Omental fat pad (tissue), 4 donors: Measurements from ENCODE around the gene PTH1R. TPM values are rescaled to one million over a fixed set of nuclear protein-coding genes. Genes with fewer than 3 reads are reported as not detected.

ENCODE experiments used
- ATAC-seq: fragments of 150-250 bp; one replicate; pipeline ENCODE4 v1.9.1; 2016; ENCODE audit warnings: mild to moderate bottlenecking, moderate library complexity; ENCODE audit not compliant: low FRiP score
- DNase-seq: peaks from one replicate; pipeline ENCODE4 v3.0.0-alpha.2; 2019; ENCODE audit warnings: low spot score
- total RNA-seq, 4 donors: library from RNA; depleted of rRNA; stranded (reverse); fragments of >200 nt; gene quantifications; one replicate each; pipeline ENCODE4 v1.1.0, GENCODE V29; 2016
- TF ChIP-seq, protein P1 (sequence below), 3 donors: fragments of 450-650 bp; IDR thresholded peaks; one replicate each; pipeline ENCODE4 v1.5.1; 2016 to 2017; ENCODE audit warnings: antibody characterized with exemption in 3 of 3, mild to moderate bottlenecking in 3 of 3, moderate library complexity in 2 of 3

The PTH1R gene
- total RNA-seq, 4 donors from 2014 or later, result 16.1 to 32.3 (median 17.9) TPM

DNA sequence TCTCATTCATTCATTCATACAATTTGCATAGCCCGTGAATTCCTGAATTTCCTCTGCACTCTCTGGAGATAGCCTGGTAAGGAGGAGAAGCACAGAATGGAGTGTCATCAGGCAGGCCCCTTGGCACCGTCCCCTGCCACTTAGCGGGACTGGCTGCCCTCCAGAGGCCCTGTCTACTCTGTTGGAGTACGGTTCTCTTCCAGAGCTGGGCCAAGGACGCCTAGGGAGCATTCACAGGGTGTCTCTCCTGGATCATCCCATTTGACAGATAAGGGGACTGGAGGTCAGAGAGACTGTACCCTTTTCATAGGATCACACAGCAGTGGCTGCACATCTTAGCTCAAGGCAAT lies 48.0 kb downstream of the PTH1R start:
- no peak for ATAC-seq
- no peak for DNase-seq
- TF ChIP-seq, protein P1, sequence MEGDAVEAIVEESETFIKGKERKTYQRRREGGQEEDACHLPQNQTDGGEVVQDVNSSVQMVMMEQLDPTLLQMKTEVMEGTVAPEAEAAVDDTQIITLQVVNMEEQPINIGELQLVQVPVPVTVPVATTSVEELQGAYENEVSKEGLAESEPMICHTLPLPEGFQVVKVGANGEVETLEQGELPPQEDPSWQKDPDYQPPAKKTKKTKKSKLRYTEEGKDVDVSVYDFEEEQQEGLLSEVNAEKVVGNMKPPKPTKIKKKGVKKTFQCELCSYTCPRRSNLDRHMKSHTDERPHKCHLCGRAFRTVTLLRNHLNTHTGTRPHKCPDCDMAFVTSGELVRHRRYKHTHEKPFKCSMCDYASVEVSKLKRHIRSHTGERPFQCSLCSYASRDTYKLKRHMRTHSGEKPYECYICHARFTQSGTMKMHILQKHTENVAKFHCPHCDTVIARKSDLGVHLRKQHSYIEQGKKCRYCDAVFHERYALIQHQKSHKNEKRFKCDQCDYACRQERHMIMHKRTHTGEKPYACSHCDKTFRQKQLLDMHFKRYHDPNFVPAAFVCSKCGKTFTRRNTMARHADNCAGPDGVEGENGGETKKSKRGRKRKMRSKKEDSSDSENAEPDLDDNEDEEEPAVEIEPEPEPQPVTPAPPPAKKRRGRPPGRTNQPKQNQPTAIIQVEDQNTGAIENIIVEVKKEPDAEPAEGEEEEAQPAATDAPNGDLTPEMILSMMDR (IDR thresholded peaks at IDR 0.05), result no peak

DNA sequence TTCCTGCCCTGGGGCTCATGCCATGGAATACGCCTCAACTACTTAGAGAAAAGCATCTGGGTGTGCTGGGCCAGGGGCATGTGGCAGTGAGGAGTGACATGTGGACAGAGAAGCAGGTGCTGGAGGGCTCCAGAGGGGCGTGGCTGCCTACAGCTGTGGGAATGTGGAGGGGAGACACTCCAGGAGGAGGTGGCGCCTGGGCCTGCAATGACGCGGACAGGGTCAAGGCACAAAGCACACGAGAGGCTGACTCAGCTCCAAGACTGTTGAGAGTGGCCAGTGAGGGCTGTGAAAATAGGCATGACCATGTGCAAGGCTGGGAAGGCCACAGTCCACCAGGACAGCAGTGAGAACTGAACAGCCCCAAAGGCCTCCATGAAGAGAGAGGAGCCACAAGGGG lies 48.5 kb downstream of the PTH1R start:
- DNase-seq (no peak), ATAC-seq (no peak)
- TF ChIP-seq, protein P1 (IDR thresholded peaks at IDR 0.05), result no peak

DNA sequence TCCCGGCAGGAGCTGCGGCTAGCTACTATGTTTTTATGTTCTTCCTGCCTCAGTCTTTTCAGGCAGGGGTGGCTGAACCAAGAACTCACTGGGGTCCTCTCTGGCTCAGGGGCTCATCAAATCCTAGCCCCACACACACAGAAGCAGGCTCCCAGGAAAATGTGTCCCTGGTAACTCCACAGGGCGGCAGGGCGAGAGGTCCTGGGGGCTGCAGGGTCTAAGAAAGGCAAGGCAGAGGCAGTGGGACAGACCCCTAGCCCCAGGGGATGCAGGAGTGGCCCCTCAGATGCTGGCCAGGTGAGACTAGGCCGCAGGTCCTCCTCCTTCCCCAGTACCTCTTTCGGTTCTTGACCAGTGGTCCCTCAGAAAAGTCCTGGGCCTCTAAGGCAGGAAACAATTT lies 48.9 kb downstream of the PTH1R start:
- DNase-seq, result no peak
- TF ChIP-seq, protein P1 (IDR thresholded peaks at IDR 0.05), result no peak
- no peak for ATAC-seq

DNA sequence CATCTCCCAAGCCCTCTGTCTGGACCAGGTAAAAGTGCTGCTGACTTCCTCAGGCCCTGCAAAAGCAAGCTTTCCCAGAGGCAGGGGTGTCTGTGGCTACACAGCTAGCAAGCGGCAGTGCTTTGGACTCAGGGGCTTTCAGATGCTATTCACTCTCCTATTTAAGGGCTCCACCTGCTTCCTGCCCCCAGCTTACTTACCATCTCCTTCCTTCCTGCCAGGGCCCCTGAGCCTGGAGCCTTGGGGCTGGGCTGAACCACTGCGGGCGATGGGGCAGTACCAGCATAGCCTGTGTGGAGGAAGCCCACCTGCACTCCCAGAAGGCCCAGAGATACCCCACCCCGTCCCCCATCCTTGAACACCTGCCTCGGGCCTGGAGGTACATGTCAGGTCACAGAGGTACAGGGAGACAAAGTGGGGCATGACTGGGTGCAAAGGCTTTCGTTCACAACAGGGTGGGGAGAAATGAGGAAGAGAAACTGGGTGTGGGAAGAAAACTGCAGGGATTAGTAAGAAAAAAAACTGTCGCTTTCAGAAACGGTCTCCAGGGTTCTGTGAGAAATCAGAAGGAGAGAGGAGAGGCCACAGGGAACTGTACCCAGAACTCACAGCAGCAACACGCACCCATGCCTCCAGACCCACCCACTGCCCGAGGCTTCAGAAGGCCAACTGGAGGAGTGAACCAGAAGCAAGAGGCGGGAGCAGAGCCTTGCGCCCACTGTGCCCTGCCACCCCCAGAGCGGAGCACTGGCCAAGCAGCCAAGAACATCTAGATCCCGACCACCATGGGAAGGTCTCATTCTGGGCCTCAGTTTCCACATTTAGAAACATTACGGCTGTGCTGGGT lies 49.6 kb downstream of the PTH1R start:
- ATAC-seq (no peak), DNase-seq (no peak)
- TF ChIP-seq, protein P1 (IDR thresholded peaks at IDR 0.05), result no peak

DNA sequence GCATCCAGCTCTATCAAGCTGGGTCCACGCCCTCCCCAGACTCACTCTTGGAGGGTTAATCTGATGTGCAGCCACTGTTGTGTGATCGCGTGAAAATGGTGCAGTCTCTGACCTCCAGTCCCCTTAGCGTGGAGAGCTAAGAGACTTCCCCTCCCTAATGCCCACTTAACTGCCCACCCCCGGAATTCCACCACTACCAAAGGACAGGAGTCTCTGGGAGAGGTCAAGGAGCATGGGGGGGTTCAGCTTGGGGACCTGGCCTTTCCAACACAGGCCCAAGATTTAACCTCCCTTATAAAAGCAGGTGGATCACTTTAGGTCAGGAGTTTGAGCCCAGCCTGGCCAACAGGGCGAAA lies 50.2 kb downstream of the PTH1R start:
- TF ChIP-seq, protein P1 (IDR thresholded peaks at IDR 0.05), result no peak
- ATAC-seq, result no peak
- no peak for DNase-seq

DNA sequence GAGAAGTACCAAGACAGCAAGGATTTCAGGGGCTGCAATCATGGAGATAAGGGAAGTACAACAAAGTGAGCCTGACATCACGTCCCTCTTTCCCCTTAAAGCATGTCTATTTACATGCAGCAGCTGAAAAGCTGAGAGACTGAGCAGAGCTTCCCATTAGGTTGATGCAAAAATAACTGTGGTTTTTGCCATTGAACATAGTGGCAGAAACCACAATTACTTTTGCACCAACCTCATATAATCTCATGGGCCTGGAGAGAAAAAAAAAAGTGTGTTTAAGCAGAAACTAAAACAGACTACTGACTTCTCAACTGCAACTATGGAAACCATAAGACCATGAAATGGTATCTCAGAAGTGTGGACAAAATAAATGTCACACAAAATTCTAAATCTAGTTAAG lies 50.8 kb downstream of the PTH1R start:
- DNase-seq, result no peak
- ATAC-seq, result no peak
- TF ChIP-seq, protein P1 (IDR thresholded peaks at IDR 0.05), result no peak

DNA sequence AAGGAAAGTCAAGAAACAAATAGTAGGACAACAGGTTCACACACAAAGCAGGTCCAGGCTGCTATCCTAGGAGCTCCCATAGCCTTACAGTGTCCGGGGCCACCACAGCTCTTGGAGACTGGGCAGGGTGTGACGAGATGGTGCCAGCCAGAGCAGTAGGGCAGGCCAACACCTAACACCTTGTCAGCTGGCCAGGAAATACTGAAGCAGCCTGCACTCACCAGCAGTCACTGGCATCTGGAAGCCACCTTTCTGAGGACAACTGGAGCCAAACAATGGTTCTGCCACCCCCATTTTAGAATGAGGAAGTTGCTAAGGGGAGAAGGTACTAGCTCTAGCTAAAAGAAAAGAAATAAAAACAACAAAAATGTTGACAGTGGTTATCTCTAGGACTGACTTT lies 51.8 kb downstream of the PTH1R start:
- TF ChIP-seq, protein P1 (IDR thresholded peaks at IDR 0.05), result no peak
- ATAC-seq (no peak), DNase-seq (no peak)
